T-helper 2 cell (primary cell): ENCODE results near the gene KIF16B.
A peak's percentile ranks its signal among the peaks of the same experiment; 100 is the strongest.
"Not testable (repeated sequence)": the region's sequence is repeated elsewhere in the genome, so short reads cannot be mapped to it uniquely, and the experiment has no call there.

Source experiments
- DNase-seq, 5 experiments: peaks; one replicate each; pipeline versions ENCODE4 v3.0.0 to v3.0.0-alpha.2; 2012 to 2022
- total RNA-seq, 2 donors: gene quantifications; one replicate each; lab custom pipeline; 2026; lab: John Stamatoyannopoulos, UW

KIF16B gene, protein sequence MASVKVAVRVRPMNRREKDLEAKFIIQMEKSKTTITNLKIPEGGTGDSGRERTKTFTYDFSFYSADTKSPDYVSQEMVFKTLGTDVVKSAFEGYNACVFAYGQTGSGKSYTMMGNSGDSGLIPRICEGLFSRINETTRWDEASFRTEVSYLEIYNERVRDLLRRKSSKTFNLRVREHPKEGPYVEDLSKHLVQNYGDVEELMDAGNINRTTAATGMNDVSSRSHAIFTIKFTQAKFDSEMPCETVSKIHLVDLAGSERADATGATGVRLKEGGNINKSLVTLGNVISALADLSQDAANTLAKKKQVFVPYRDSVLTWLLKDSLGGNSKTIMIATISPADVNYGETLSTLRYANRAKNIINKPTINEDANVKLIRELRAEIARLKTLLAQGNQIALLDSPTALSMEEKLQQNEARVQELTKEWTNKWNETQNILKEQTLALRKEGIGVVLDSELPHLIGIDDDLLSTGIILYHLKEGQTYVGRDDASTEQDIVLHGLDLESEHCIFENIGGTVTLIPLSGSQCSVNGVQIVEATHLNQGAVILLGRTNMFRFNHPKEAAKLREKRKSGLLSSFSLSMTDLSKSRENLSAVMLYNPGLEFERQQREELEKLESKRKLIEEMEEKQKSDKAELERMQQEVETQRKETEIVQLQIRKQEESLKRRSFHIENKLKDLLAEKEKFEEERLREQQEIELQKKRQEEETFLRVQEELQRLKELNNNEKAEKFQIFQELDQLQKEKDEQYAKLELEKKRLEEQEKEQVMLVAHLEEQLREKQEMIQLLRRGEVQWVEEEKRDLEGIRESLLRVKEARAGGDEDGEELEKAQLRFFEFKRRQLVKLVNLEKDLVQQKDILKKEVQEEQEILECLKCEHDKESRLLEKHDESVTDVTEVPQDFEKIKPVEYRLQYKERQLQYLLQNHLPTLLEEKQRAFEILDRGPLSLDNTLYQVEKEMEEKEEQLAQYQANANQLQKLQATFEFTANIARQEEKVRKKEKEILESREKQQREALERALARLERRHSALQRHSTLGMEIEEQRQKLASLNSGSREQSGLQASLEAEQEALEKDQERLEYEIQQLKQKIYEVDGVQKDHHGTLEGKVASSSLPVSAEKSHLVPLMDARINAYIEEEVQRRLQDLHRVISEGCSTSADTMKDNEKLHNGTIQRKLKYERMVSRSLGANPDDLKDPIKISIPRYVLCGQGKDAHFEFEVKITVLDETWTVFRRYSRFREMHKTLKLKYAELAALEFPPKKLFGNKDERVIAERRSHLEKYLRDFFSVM (N-terminal part only)
- total RNA-seq = 27.0 to 32.4 reads per million in 2 donors

GRCh38 chr20:16573001-16573965, at the start of gene KIF16B:
Gene KIF16B (minus strand): TSS chr20:16573448. CDS start chr20:16573275, 173 bp downstream.
- peak; percentile 66 to 86 (median 72) for DNase-seq

GRCh38 chr20:16622501-16622900, 49.3 kb upstream of the KIF16B start:
- no peak for DNase-seq

DNA sequence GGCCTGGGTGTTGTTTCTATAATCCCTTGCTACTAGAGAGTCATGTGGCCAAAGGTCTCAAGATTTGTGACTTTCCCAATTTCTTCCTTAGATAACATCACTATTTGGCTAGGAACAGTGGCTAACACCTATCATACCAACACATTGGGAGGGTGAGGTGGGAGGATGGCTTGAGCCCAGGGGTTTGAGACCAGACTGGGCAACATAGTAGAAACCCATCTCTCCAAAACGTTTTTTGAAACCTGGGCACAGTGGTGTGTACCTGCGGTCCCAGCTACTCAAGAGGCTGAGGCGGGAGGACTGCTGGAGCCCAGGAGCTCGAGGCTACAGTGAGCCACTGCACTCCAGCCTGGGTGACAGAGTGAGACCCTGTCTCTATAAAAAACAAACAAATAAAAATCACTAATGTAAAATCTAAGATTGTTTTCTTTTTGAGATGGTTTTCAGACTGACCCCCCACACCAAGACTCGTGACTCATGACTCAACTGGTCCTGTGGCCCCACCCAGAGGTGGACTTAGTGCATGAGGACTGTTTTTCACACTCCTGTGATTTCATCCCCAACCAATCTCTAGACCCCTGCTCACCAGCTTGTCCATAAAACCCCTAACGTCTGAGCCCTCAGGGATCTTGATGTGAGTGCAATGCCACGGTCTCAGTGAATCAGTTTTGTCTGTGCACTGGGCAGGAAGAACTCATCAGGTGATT, 48.3 kb upstream of the KIF16B start:
- DNase-seq = no peak

GRCh38 chr20:16620961-16621360, 47.7 kb upstream of the KIF16B start:
- DNase-seq = no peak

DNA sequence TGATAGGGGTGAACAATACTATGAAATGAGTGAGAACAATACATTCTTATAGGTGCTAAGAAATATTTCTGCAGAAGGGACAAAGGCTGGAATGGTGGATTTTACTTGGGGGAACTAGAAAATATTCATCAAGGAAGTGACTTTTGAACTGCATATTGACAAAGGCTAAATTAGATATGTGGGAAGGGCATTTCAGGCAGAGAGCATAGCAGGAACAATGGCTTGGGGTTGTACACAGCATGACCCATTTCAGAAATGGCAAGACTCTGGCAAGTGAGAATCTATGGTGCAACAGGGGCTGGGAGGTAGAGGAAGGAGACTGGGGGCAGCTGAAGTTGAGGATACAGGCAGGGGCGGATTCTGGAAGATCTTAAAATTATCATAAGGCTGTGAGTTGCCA, 46.7 kb upstream of the KIF16B start:
- DNase-seq = no peak

DNA sequence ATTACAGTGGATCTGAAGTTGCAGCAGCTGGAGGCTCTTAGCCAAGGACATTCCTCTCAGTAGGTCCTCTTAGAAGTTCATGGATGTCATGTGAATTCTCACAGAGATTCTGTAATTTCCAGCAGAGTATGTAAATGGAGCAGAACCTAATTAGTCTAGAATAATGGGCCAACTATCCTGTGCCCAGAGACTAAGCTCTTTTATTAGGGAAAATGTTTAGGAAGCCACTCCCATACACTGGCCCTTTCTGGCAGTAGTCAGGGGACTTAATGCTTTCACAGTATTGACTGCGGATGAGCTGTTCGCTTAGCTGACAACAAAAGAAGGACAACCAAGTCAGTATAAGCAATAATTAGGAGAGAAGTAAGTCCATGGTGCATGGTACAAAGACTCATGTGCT, 43.8 kb upstream of the KIF16B start:
- DNase-seq = no peak

DNA sequence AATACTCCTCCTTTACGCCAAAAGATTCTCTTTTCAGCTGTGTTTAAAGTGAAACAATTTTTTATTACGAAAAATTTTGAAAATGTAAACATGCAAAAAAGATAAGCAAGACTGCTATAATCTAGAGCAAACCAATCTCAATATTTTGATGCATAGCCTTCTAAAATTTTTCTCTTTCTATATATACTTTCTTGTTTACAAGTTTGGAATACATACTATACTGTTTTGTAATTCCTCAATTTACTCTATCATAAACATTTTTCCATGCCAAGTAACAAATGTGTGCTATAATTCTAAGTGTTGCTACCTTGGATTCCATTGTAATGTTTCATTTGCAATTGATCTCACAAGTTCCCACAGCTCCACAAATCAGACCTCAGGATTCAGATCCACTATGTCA, 43.1 kb upstream of the KIF16B start:
- DNase-seq = no peak

DNA sequence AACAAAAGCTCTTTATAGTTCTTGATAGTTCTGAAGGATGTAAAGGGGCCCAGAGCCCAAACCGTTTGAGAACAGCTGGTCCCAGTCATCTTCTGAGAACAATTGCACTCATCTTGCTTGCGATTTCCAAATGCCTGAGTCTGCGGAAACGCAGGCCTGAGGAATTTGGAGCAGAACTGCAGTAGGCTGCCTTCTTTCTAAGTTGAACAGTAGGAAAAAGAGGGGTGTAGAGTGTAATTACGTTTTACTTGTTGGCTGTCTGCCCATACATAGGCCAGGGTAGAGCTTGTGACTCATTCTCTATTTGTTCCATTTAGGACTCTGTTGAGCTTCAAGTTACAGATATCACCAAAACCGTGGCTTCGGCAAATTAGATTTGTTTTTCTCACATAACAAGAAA, 42.0 kb upstream of the KIF16B start:
- no peak for DNase-seq

GRCh38 chr20:16613954-16614353, 40.7 kb upstream of the KIF16B start:
- DNase-seq = no peak

DNA sequence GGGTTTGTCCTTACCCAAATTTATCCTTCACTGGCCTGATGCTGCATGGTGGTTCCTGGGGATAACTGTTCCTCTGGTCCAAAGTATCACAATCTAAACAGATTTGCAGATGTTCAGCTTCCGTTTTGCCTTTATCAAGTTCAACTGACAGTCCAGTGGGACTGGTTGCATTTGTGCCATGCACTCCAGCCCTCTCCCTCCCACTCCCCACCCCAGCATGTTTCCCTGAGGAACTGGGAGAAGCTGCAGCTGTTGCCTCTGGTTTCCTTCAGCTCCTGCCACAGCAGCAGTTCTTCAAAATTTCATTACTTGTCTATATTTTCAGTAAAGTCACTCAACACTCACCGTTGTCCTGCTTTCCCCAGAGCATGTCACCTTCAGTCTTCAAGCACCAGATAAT, 39.5 kb upstream of the KIF16B start:
- no peak for DNase-seq

DNA sequence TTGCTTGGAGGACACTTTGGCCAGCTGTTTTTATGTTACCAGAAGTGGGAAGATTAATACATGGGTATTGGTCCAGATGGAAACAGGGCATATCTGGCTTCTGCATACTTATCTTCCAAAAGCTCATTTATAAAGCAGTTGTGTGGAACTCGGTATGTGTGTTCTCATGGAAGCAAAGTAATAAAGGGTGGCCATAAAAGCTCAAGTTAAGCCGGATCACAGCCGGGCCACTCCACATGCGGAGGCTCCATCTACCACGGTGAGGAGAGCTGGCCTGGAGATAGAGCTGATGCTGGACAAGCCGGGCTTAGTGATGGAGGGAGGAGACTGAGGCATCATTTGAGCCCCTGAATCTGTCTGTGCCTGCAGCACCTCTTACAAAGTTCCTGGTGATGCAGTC, 38.6 kb upstream of the KIF16B start:
- DNase-seq = no peak

DNA sequence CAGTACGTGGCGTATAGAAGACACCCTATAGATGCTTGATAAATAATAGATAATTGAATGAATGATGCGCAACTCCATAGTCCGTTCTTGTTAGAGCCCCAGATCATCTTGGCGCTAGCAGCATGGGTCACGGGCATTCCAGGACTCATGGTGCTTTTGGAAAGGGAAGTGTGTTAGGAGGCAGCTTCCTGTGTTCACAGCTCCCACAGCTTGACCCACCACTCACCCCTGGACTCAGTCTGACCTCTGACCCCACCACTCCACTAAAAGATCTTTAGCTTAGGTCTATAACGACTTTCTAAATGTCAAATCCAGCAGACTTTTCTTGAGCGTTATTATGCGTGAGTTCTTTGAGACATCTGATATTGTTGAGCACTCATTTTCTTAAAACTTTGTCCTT, 35.8 kb upstream of the KIF16B start:
- no peak for DNase-seq

DNA sequence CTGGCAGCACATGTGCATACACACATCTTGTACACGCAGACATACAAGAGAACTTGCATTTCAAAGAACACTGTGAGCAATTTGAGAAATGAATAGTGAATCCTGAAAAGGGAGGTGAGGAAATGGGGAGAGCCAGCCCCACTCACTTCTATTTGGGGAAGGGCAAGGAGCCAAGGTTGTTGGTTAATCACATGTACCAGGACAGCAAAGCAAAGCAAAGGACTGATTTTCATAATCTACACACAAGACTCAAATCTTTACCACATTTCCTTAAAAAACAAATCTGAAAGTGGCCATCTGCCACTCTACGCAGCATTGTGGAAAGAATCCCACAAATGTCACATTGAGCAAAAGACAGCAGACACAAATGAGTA, 35.0 kb upstream of the KIF16B start:
- DNase-seq = no peak

- no peak for DNase-seq
Observed at GRCh38 chr20:16607364-16608276, 34.4 kb upstream of the KIF16B start.

- no peak for DNase-seq
Observed at GRCh38 chr20:16606468-16607070, 33.3 kb upstream of the KIF16B start.

- DNase-seq = no peak
Observed at GRCh38 chr20:16601047-16601446, 27.8 kb upstream of the KIF16B start.

GRCh38 chr20:16599257-16599656, 26.0 kb upstream of the KIF16B start:
- no peak for DNase-seq

DNA sequence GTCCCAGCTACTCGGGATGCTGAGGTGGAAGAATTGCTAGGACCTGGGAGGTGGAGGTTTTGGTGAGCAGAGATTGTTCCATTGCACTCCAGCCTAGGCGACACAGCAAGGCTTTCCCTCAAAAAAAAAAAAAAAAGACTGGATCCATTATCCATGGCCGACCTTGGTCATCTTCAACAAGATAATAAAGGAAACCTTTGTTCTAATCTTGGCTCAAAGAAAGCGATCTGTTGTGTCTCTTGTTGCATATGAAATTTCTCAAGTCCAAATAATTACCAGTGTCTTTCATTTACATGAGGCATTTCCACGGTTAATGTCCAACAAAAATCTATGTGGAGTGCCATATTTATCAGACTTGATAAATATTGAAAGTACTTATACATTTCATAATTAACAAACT, 23.7 kb upstream of the KIF16B start:
- DNase-seq = no peak

GRCh38 chr20:16596404-16596803, 23.2 kb upstream of the KIF16B start:
- not testable (repeated sequence) for DNase-seq

- DNase-seq = no peak
Observed at GRCh38 chr20:16595376-16595775, 22.1 kb upstream of the KIF16B start.
